ENCODE measurements around the gene RPTOR.

Gene RPTOR

GRCh38 chr17:80664217-80664790, 119.7 kb downstream of the RPTOR start:
- DNase-seq (ENCODE audit: low read depth, low spot score) = no peak

- DNase-seq (ENCODE audit: low read depth, low spot score) = no peak
These were observed 121.2 kb downstream of the RPTOR start for GRCh38 chr17:80665792-80666191.

- no peak for DNase-seq (ENCODE audit: low read depth, low spot score)
These were observed 122.2 kb downstream of the RPTOR start for GRCh38 chr17:80666867-80667266.

GRCh38 chr17:80667462-80668277, 123.0 kb downstream of the RPTOR start:
- no peak for DNase-seq (ENCODE audit: low read depth, low spot score)

- DNase-seq (ENCODE audit: low read depth, low spot score) = no peak
These were observed 123.9 kb downstream of the RPTOR start for GRCh38 chr17:80668375-80669148.

- DNase-seq (ENCODE audit: low read depth, low spot score) = no peak
These were observed 126.6 kb downstream of the RPTOR start for GRCh38 chr17:80671039-80671824.

- no peak for DNase-seq (ENCODE audit: low read depth, low spot score)
These were observed 127.1 kb downstream of the RPTOR start for GRCh38 chr17:80671825-80672110.

- no peak for DNase-seq (ENCODE audit: low read depth, low spot score)
These were observed 128.7 kb downstream of the RPTOR start for GRCh38 chr17:80673152-80673920.

- DNase-seq (ENCODE audit: low read depth, low spot score) = no peak
These were observed 130.9 kb downstream of the RPTOR start for GRCh38 chr17:80675438-80676095.

- DNase-seq (ENCODE audit: low read depth, low spot score) = no peak
These were observed 131.4 kb downstream of the RPTOR start for GRCh38 chr17:80676096-80676466.

GRCh38 chr17:80676564-80676963, 131.9 kb downstream of the RPTOR start:
- no peak for DNase-seq (ENCODE audit: low read depth, low spot score)

GRCh38 chr17:80677214-80677756, 132.6 kb downstream of the RPTOR start:
- no peak for DNase-seq (ENCODE audit: low read depth, low spot score)

- DNase-seq (ENCODE audit: low read depth, low spot score) = no peak
These were observed 135.2 kb downstream of the RPTOR start for GRCh38 chr17:80679816-80680215.

- DNase-seq (ENCODE audit: low read depth, low spot score) = no peak
These were observed 136.6 kb downstream of the RPTOR start for GRCh38 chr17:80681215-80681614.

GRCh38 chr17:80682372-80682771, 137.7 kb downstream of the RPTOR start:
- no peak for DNase-seq (ENCODE audit: low read depth, low spot score)

GRCh38 chr17:80683625-80684104, 139.0 kb downstream of the RPTOR start:
- no peak for DNase-seq (ENCODE audit: low read depth, low spot score)

GRCh38 chr17:80687839-80688238, 143.2 kb downstream of the RPTOR start:
- no peak for DNase-seq (ENCODE audit: low read depth, low spot score)

GRCh38 chr17:80689129-80689619, 144.5 kb downstream of the RPTOR start:
- no peak for DNase-seq (ENCODE audit: low read depth, low spot score)

GRCh38 chr17:80691784-80692183, 147.1 kb downstream of the RPTOR start:
- no peak for DNase-seq (ENCODE audit: low read depth, low spot score)

- no peak for DNase-seq (ENCODE audit: low read depth, low spot score)
These were observed 148.4 kb downstream of the RPTOR start for GRCh38 chr17:80692931-80693467.
